ENCODE data around the gene AP1G1. TPM values are rescaled to one million over a fixed set of nuclear protein-coding genes. Genes with fewer than 3 reads are reported as not detected.

The AP1G1 gene
- total and polyA plus RNA-seq, 10 of the 15 experiments (the other 5 are each of a cell fraction or from before 2014, with no cell fraction given), result 5.9 to 83.7 (median 47.8) TPM

- ChIA-PET CTCF (interaction anchor here (2.5 kb wide), 1 partner anchor 94 kb away, joined by 10 read pairs; no protein-coding TSS in a partner anchor), SMC1A (ENCODE audit: uncharacterized antibody, unreplicated experiment) (interaction anchor here (1.1 kb wide), 1 partner anchor 17 kb away, joined by 3 read pairs; no protein-coding TSS in a partner anchor), RAD21 (ENCODE audit: unreplicated experiment) (interaction anchor here (1.3 kb wide), 1 partner anchor 8 kb away, joined by 4 read pairs; no protein-coding TSS in a partner anchor), POLR2A (no interaction called here)
- DNase-seq (ENCODE audit: low read depth, low spot score) (no peak), ATAC-seq (no peak), FAIRE-seq (no peak)
- TF ChIP-seq ATF2 (IDR thresholded peaks at IDR 0.05; ENCODE audit: low read length) (no peak), KDM1A (IDR thresholded peaks at IDR 0.05; ENCODE audit: borderline replicate concordance) (no peak), CREM (IDR thresholded peaks at IDR 0.05; ENCODE audit: low read depth) (no peak), FOS (IDR thresholded peaks at IDR 0.05; ENCODE audit: borderline replicate concordance, extremely low read depth, insufficient read length) (no peak), JUND (IDR thresholded peaks at IDR 0.05; ENCODE audit: low read depth, low read length) (no peak), MTA3 (IDR thresholded peaks at IDR 0.05; ENCODE audit: borderline replicate concordance, low read length) (no peak), CBFB (IDR thresholded peaks at IDR 0.05; ENCODE audit: low read depth) (no peak), MEF2A (IDR thresholded peaks at IDR 0.05; ENCODE audit: insufficient read depth, low read depth, low read length) (no peak), USF1 (IDR thresholded peaks at IDR 0.05; ENCODE audit: borderline replicate concordance, extremely low read length, insufficient read depth, low read depth, low read length) (no peak), SIX5 (IDR thresholded peaks at IDR 0.05; ENCODE audit: low read depth, low read length, severe bottlenecking) (no peak), GABPA (IDR thresholded peaks at IDR 0.05; ENCODE audit: low read depth) (no peak), NR2F1 (conservative IDR thresholded peaks at IDR 0.05) (no peak), NFYB (IDR thresholded peaks at IDR 0.05; ENCODE audit: insufficient read depth, low read depth, low read length) (no peak), ZBED1 (IDR thresholded peaks at IDR 0.05; ENCODE audit: borderline replicate concordance) (no peak), ETV6 (conservative IDR thresholded peaks at IDR 0.05 in 1 of 2, IDR thresholded peaks at IDR 0.05 in 1 of 2; ENCODE audit: borderline replicate concordance in 1 of 2, low read depth in 1 of 2) (no peak), E4F1 (IDR thresholded peaks at IDR 0.05; ENCODE audit: borderline replicate concordance, partially characterized antibody) (no peak), ZBTB4 (CRISPR knock-in tag; IDR thresholded peaks at IDR 0.05) (no peak)
- no peak overlapping the region for H3K4me3 ChIP-seq
- in situ Hi-C loops (cut with MboI) (no loop called here), intact Hi-C loops (cut with micrococcal nuclease; ENCODE audit: unreplicated experiment) (no loop called here)
- H3K27me3 ChIP-seq (replicated peaks in 1 of 2; ENCODE audit: control insufficient read depth in 2 of 2, insufficient read depth in 2 of 2, low read length in 1 of 2), result no peaks in the 10 kb centered on the region
- no TSS peak for BruUV-seq (replicated peaks)
- no peak overlapping the region for H3K9ac ChIP-seq (ENCODE audit: control insufficient read depth, insufficient read depth, low read length)
- no peaks in the 10 kb centered on the region for H4K20me1 ChIP-seq (ENCODE audit: control insufficient read depth, insufficient read depth)
- peaks cover 3% of the 10 kb centered on the region; the same call in 1 of the 2 replicates for H3K4me1 ChIP-seq (ENCODE audit: control insufficient read depth, insufficient read depth, low read length)
- no peak overlapping the region for H3K27ac ChIP-seq (ENCODE audit: control insufficient read depth, insufficient read depth)
- H3K79me2 ChIP-seq (ENCODE audit: control insufficient read depth, insufficient read depth, low read length), result peaks cover 35% of the 10 kb centered on the region
- peaks cover 0 to 30% of the 10 kb centered on the region in 2 experiments; a peak in 2 of 4 replicates for H3K36me3 ChIP-seq (ENCODE audit: control insufficient read depth in 2 of 2, insufficient read depth in 2 of 2, low read length in 1 of 2)
- WGBS (ENCODE audit: insufficient coverage, insufficient replicate concordance, low lambda C conversion rate, missing lambda C conversion rate), result 94% methylated on average over 2 of the region's 2 CpGs
- no peak overlapping the region for H3K4me2 ChIP-seq (ENCODE audit: control insufficient read depth, insufficient read depth)
- no peak overlapping the region for H2AFZ ChIP-seq (ENCODE audit: control insufficient read depth, low read depth, low read length)
- no peaks in the 10 kb centered on the region for H3K9me3 ChIP-seq (replicated peaks; ENCODE audit: control insufficient read depth, insufficient read depth, low read length)
These were observed 20.1 kb downstream of the AP1G1 start for GRCh38 chr16:71788578-71788977.
